ENCODE measurements around the gene SDK1.
"Not testable (repeated sequence)": the region's sequence is repeated elsewhere in the genome, so short reads cannot be mapped to it uniquely, and the experiment has no call there.

Gene SDK1

GRCh38 chr7:4094158-4094557 lies 793.1 kb downstream of the SDK1 start:
- DNase-seq = not testable (repeated sequence)

DNA sequence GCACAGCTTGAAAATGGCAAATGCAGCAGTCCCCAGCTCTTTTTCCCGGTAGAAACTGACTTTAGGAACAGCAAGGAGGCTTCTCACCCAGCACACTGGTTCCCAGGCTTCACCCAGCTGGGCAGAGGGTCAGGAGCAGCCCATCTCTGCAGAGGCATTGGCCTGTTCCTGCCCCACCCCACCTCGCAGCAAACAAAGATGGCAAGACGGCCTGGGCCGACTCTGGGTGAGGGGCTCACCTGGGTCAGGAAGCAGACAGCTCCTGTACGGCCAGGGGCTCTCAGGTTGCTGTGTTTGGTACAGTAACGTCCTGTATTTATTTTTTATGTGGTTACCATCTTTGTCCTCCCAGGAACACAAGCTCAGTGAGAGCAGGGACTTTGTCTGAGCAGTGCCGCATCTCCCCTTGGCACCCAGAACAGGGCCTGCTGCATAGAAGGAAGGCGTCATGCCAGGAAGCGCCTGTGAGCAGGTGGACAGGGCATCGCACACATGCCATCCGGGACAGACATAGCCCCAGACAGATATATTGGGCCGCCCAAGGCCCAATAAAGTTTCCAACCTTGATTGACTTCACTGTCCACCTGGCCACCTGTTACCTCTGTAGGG lies 796.1 kb downstream of the SDK1 start:
- no peak for DNase-seq

DNA sequence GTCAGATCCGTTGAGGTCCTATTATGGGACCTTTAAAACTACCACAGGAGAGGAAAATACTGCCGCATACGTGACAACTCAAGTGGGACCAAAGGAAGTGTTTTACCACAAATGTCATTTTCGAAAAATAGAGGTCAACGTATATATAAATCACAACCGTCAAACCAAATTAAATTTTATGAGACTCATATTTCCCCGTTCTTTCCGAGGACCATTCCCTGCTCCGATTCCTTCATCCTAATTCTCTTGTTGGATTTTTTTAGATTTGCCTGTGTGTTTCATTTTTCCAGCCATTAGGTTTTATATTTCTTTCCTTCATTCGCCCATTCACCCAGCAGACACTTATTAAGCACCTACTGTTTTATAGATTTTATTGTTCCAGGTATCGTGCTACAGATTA lies 797.1 kb downstream of the SDK1 start:
- DNase-seq = no peak

DNA sequence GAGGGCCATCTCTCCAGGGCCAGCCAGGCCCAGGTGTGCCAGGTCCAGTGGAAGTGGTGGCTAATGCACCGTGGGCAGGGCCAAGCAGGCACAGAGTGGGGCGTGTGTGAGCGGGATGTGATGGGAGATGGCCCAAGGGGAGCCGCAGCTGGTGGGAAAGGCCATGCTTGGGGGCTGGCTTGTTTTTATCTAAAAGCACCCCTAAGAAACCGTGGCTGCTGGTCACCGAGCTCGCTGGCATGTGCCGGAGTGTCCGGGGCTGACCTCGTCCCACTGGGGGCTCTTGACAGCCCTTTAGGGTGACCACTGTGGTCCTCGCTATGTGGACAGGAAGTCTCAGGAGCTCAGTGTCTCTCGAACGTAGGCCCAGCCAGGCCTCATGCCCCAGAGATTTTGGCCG lies 798.6 kb downstream of the SDK1 start:
- DNase-seq = no peak

GRCh38 chr7:4100148-4100547 lies 799.1 kb downstream of the SDK1 start:
- no peak for DNase-seq

DNA sequence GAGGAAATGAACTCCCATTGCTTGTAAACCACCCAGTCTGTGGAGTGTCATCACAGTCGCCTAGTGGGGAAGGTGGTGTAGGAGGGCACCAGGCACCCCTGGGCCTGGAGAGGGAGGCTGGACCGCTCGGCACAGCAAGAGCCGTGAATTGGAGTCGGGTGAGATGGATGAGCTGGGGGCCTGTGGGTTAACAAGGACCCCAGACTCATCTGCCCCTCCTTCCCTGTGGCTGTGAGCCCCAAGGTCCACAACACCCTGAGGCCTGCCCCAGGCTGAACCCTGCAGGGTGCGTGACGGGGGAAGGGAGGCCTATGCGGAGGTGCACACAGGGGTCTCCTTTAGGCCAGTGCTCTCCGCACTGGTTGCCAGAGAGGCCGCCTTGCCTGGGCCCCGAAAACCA lies 799.6 kb downstream of the SDK1 start:
- no peak for DNase-seq

DNA sequence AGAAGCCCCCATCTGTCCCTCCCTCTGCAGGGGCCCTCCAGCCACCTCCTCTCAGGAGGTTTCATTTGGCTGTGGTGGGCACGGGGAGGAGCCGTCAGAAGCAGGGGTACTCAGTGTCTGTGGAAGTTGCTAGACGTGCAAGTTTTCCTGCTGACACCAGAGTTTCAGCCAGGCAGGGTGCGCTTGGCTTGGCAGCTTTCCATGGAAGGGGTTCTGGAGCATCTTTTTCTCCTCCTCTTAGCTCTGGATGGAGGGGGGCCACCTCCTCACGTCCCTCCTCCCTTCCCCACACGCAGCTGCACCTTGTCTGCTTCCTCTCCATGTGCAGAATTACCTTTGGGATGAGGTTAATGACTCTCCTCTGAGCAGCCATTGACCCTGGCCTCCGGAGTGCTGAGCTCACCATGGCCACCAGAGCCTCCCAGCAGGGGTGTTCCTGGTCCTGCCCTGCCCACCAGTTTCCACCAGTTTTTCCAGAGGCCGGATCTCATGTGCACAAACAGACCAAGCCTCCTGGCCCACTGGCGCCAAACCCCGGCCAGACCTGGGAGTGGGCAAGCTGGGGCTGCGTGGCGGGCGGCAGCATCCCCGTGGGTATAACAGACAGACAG lies 801.3 kb downstream of the SDK1 start:
- no peak for DNase-seq

- no peak for DNase-seq
These were observed 802.5 kb downstream of the SDK1 start for GRCh38 chr7:4103352-4104091.

DNA sequence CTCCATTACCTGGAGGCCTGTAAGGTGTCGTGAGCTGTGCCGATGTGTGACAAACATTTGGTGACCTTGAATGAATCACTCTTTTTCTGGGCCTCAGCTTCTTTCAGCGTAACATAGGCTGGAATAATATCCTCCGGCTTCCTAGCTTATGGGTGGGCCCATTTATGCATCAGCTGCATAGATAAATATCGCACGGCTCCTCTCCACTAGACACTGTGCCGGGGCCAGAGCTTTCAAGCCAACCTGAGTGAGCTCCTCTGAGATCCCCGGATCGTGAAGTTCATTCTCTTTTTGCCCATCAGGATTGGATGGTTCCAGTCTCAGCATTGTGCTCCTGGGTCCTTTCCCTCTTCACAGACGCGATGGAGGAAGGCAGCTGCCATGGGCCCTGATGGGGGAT lies 806.8 kb downstream of the SDK1 start:
- no peak for DNase-seq

- DNase-seq = no peak
These were observed 807.9 kb downstream of the SDK1 start for GRCh38 chr7:4108951-4109350.

DNA sequence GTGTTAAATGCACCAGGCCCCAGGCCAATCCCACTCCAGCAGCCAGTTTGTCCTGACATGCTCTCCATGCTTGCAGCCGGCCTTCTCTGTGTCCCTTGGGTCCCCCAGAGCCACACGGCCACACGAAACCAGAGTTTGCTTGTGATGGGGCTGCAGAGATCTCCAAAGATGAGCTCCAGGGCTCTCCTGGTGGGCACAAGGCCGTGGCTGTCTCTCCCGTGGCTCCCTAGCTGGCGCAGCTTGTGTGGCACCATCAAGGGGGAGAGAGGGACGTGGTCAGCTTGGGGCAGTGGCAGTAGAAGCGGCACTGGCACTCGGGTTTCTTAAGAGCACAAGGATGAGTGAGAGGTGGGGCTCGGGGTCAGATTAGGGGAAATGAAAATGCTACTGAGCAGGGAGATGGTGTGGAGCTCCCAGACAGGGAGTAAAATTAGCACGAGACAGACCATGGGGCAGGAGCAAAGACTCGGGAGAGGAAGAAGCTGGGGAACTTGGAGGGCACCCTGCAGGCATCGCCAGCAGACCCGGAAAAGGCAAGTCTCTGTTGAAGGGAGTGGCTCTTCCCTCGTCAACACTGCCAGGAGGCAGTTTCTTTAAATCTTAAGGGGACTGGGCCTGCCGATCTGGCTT lies 808.5 kb downstream of the SDK1 start:
- DNase-seq = no peak

DNA sequence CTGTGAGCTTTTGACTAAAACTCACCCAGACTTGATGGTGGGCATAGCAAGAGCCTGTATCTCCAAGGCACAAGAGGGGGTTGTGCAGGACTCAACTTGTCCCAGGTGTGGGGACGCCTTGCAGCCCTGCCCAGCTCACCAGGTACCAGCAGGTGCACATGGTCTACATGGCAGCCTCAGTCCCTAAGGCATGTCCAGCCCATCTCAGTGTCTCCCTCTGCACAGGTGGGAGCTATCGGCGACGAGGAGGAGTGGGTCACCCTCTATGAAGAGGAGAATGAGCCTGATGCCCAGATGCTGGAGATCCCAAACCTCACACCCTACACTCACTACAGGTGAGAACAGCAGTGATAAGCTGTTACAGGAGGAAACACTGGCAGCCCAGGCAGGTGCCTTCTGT lies 809.4 kb downstream of the SDK1 start:
- DNase-seq = no peak

DNA sequence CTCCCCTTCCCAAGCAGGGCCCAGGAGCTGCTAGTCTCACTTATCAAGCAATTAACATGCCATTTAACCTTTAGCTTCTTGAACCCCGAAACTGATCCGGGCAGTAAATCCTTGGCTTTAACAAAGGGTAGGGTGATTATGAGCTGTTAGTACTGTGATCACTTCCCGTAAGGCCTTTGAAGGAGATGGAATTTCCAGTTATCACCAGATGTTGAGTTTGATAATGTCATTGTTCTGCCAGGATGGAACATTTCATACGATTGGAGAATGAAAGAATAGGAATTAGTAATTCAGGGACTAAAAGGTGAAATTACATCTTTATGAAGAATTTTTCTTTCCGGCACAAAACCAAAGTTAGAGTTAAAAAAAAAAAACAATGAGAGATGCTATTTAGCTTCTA lies 810.1 kb downstream of the SDK1 start:
- DNase-seq = no peak

DNA sequence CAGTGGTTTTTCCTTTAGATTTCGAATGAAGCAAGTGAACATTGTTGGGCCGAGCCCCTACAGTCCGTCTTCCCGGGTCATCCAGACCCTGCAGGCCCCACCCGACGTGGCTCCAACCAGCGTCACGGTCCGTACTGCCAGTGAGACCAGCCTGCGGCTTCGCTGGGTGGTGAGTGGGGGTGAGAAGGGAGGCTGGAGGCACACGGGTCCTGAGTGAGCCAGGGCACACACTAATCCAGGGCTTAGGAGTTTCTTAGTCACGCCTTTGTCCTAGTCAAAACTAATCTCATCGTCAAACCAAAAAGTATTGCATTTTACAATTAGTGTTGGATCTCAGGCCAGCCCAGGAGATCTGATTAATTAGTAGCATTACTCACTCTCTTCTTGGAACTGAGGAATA lies 812.2 kb downstream of the SDK1 start:
- DNase-seq = no peak

DNA sequence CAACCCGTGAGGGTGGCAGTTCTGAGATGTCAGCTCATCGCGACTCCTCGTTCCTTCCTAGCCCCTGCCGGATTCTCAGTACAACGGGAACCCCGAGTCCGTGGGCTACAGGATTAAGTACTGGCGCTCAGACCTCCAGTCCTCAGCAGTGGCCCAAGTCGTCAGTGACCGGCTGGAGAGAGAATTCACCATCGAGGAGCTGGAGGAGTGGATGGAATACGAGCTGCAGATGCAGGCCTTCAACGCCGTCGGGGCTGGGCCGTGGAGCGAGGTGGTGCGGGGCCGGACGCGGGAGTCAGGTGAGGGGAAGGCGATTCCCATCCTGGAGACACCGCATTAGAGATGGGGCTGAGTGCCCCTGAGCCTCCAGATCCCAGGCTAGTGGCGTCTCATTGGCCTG lies 812.9 kb downstream of the SDK1 start:
- no peak for DNase-seq

- no peak for DNase-seq
These were observed 814.4 kb downstream of the SDK1 start for GRCh38 chr7:4115442-4115841.

GRCh38 chr7:4115941-4116610 lies 815.0 kb downstream of the SDK1 start:
- no peak for DNase-seq

DNA sequence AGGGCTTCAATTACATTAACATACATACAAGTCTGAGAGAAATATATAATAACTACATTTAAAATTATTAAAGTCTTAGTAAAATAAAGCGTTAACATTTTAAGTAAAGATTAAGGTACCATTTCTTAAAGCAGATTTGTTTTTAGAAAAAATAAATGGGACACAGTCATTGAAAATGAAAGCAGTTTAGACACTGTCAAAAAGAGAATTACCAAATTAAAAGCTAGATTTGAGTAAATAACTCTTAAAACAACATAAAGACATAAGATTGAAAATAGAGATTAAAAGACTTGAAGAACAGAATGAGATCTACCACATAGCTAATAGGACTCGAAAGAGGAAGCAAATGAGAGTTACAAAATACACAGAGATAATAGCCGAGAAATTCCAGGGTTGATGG lies 818.8 kb downstream of the SDK1 start:
- no peak for DNase-seq

GRCh38 chr7:4123346-4123745 lies 822.3 kb downstream of the SDK1 start:
- DNase-seq = no peak

DNA sequence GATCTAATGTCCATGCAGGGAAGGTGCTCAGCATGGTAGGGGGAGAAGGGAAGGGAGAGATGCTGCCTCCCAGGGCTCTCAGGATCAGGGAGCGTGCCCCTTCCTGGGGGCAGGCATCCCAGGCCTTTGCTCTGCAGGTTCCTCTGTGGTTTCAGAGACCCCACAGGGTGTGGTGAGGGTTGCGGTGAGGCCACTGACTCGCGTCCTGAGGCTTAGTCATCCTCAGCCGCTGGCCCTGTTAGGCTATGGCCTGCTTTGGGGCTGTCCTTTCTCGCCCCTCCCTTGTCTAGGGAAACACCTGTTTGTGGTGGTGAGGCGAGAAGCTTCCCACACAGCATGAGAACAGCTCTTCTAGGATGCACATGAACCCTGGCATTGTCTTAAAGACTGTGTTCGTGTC lies 822.8 kb downstream of the SDK1 start:
- no peak for DNase-seq

DNA sequence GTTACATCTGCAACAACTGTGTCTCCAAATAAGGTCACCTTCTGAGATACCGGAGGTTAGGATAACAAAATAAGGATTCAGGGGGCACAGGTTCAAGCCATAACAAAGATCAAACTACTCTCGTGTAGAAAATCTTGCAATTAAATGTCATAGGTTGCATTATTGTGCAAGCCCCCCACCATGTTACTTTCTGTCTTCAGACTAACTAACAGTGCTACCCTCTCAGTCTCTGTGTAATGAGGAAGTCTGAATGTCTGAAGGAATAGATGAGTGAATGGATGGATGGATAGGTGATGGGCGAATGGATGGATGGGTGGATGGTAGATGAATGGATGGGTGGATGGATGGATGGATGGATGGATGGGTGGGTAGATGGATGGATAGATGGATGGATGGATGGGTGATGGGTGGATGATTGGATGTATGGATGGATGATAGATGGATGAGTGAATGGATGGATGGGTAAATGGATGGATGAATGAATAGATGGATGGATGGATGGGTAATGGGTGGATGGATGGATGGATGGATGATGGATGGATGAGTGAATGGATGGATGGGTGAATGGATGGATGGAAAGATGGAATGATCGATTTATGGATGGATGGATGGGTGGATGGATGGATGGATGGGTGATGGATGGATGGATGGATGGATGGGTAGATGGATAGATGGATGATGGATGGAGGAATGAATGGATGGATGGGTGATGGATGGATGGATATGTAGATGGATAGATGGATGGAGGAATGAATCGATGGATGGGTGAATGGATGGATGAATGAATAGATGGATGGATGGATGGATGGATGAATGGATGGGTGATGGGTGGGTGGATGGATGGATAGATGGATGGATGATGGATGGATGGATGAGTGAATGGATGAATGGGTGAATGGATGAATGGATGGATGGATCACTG lies 823.8 kb downstream of the SDK1 start:
- no peak for DNase-seq

GRCh38 chr7:4127909-4128560 lies 827.0 kb downstream of the SDK1 start:
- no peak for DNase-seq

Data from CD4-positive, alpha-beta T cell treated with Interleukin-17A for 1 hour (primary cell).